HG03039 (cell line): ENCODE data around the gene MGME1.

ENCODE experiments used
- ATAC-seq: cut with Tn5 transposase; IDR thresholded peaks from one replicate; pipeline ENCODE4 v1.9.1; 2021; ENCODE audit warnings: mild to moderate bottlenecking, moderate library complexity; ENCODE audit not compliant: unreplicated experiment

MGME1 gene

GRCh38 chr20:17968366-17969277, at the start of gene MGME1, which contains the start of gene SNX5:
Gene MGME1, plus strand, starts transcription at chr20:17969018. Its CDS starts 842 bp downstream, at chr20:17969860.
Gene SNX5, minus strand, starts transcription at chr20:17968794. Its CDS starts 369 bp downstream, at chr20:17968425.
- ATAC-seq, result peak; percentile 69

GRCh38 chr20:17919149-17919548, 49.7 kb upstream of the MGME1 start:
- no peak for ATAC-seq

GRCh38 chr20:17921774-17922173, 47.0 kb upstream of the MGME1 start:
- ATAC-seq, result no peak

- ATAC-seq, result no peak
Observed at GRCh38 chr20:17925141-17925939, 43.5 kb upstream of the MGME1 start.

GRCh38 chr20:17925940-17926300, 42.9 kb upstream of the MGME1 start:
- ATAC-seq, result no peak

- no peak for ATAC-seq
Observed at GRCh38 chr20:17928211-17928611, 40.6 kb upstream of the MGME1 start.

- no peak for ATAC-seq
Observed at GRCh38 chr20:17928633-17929311, 40.0 kb upstream of the MGME1 start.

GRCh38 chr20:17931513-17931912, 37.3 kb upstream of the MGME1 start:
- no peak for ATAC-seq

GRCh38 chr20:17932396-17932795, 36.4 kb upstream of the MGME1 start:
- ATAC-seq, result no peak

GRCh38 chr20:17933121-17933520, 35.7 kb upstream of the MGME1 start:
- ATAC-seq, result no peak

GRCh38 chr20:17933711-17934110, 35.1 kb upstream of the MGME1 start:
- no peak for ATAC-seq

GRCh38 chr20:17934141-17934862, 34.5 kb upstream of the MGME1 start:
- ATAC-seq, result no peak

GRCh38 chr20:17935186-17935585, 33.6 kb upstream of the MGME1 start:
- no peak for ATAC-seq

GRCh38 chr20:17935761-17936160, 33.1 kb upstream of the MGME1 start:
- no peak for ATAC-seq

GRCh38 chr20:17936286-17936760, 32.5 kb upstream of the MGME1 start:
- no peak for ATAC-seq

GRCh38 chr20:17936761-17937732, 31.8 kb upstream of the MGME1 start:
- no peak for ATAC-seq

GRCh38 chr20:17938871-17939619, 29.8 kb upstream of the MGME1 start:
- peak; percentile 66 for ATAC-seq

- no peak for ATAC-seq
Observed at GRCh38 chr20:17939622-17940223, 29.1 kb upstream of the MGME1 start.
